Measurements from ENCODE around the gene SYCE1. TPM values are rescaled to one million over a fixed set of nuclear protein-coding genes. Genes with fewer than 3 reads are reported as not detected.

The SYCE1 gene
- total and polyA plus RNA-seq, 4 donors = 0.33 to 5.4 (median 2.1) TPM; not detected in 1

DNA sequence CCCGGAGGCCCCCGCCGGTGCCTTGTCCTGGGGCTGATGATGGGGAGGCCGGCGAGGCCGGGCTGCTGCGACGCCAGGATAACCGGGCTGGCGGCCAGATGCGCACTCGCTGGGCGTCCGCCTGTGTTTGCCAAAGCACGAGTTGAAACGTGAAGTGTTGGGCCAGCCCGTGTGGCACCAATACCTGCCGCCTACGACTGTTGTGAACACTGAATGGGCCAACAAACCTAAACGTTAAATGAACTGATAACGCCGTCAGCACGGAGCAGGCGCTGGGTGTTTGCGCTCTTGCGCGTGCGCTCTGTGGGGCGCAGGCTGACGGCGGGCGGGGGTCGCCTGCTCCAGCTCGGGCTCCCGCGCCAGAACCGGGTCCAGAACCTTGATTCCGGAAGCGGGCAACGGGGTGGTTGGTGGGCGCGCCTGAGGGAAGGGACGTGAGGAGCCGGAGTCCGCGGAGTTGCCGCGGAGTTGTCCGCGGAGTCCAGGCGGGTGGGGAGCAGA lies 37.6 kb downstream of the SYCE1 start:
- H3K4me1 ChIP-seq (ENCODE audit: control insufficient read depth in 4 of 4, insufficient read depth in 4 of 4, low read length in 3 of 4) = peaks cover 4 to 38% (median 15%) of the 10 kb centered on the region in 4 donors
- 3% methylated on average over 51 of the region's 51 CpGs for WGBS
- peak overlapping the region; percentile 61 to 92 (median 80) for H3K4me3 ChIP-seq (ENCODE audit: low read depth in 1 of 3, low read length in 3 of 3)
- H3K27ac ChIP-seq (ENCODE audit: low read depth in 1 of 2, low read length in 2 of 2) = peak overlapping the region; percentile 76 to 77
- no peaks in the 10 kb centered on the region for H3K27me3 ChIP-seq (ENCODE audit: control insufficient read depth in 4 of 4, insufficient read depth in 4 of 4, low read length in 3 of 4)
- peaks cover 5 to 22% (median 15%) of the 10 kb centered on the region in 4 donors for H3K36me3 ChIP-seq (ENCODE audit: control insufficient read depth in 4 of 4, insufficient read depth in 3 of 4, low read depth in 1 of 4, low read length in 3 of 4)
- TF ChIP-seq HNF4G (IDR thresholded peaks at IDR 0.05) = no peak
- TF ChIP-seq FOXA1 (IDR thresholded peaks at IDR 0.05) = peak; percentile 3
- no peak for DNase-seq (ENCODE audit: low spot score)
- peaks cover 0 to 5% (median 2%) of the 10 kb centered on the region in 4 donors for H3K9me3 ChIP-seq (ENCODE audit: control insufficient read depth in 4 of 4, low read length in 3 of 4)
- peak overlapping the region; percentile 79 to 80 for H3K9ac ChIP-seq (ENCODE audit: low read depth in 1 of 2, low read length in 2 of 2)

DNA sequence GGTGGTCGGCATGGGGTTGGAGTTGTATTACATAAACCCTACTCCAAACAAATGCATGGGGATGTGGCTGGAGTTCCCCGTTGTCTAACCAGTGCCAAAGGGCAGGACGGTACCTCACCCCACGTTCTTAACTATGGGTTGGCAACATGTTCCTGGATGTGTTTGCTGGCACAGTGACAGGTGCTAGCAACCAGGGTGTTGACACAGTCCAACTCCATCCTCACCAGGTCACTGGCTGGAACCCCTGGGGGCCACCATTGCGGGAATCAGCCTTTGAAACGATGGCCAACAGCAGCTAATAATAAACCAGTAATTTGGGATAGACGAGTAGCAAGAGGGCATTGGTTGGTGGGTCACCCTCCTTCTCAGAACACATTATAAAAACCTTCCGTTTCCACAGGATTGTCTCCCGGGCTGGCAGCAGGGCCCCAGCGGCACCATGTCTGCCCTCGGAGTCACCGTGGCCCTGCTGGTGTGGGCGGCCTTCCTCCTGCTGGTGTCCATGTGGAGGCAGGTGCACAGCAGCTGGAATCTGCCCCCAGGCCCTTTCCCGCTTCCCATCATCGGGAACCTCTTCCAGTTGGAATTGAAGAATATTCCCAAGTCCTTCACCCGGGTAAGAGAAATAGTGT lies 38.3 kb downstream of the SYCE1 start, which contains the start of gene CYP2E1:
Gene CYP2E1 (plus strand): TSS at position 407 of the 632 bp plus-strand sequence. CDS start 33 bp downstream, at position 440.
- H3K27me3 ChIP-seq (ENCODE audit: control insufficient read depth in 4 of 4, insufficient read depth in 4 of 4, low read length in 3 of 4) = no peaks in the 10 kb centered on the region
- 31% methylated on average over 16 of the region's 16 CpGs for WGBS
- H3K4me1 ChIP-seq (ENCODE audit: control insufficient read depth in 4 of 4, insufficient read depth in 4 of 4, low read length in 3 of 4) = peaks cover 4 to 38% (median 17%) of the 10 kb centered on the region in 4 donors
- peak within 1 kb of the TSS; percentile 77 to 81 for H3K27ac ChIP-seq (ENCODE audit: low read depth in 1 of 2, low read length in 2 of 2)
- peak; percentile 84 for TF ChIP-seq TAF1 (conservative IDR thresholded peaks at IDR 0.05)
- TF ChIP-seq HNF4A (conservative IDR thresholded peaks at IDR 0.05) = peak; percentile 89 to 96
- TF ChIP-seq, protein P1, sequence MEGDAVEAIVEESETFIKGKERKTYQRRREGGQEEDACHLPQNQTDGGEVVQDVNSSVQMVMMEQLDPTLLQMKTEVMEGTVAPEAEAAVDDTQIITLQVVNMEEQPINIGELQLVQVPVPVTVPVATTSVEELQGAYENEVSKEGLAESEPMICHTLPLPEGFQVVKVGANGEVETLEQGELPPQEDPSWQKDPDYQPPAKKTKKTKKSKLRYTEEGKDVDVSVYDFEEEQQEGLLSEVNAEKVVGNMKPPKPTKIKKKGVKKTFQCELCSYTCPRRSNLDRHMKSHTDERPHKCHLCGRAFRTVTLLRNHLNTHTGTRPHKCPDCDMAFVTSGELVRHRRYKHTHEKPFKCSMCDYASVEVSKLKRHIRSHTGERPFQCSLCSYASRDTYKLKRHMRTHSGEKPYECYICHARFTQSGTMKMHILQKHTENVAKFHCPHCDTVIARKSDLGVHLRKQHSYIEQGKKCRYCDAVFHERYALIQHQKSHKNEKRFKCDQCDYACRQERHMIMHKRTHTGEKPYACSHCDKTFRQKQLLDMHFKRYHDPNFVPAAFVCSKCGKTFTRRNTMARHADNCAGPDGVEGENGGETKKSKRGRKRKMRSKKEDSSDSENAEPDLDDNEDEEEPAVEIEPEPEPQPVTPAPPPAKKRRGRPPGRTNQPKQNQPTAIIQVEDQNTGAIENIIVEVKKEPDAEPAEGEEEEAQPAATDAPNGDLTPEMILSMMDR (IDR thresholded peaks at IDR 0.05; ENCODE audit: low read depth, low read length, missing input control) = no peak
- peak; percentile 95 to 99 for TF ChIP-seq RXRA (IDR thresholded peaks at IDR 0.05)
- peak; percentile 95 for TF ChIP-seq FOXA1 (IDR thresholded peaks at IDR 0.05)
- peak in 1 of 2 donors; percentile 70 for TF ChIP-seq GABPA (IDR thresholded peaks at IDR 0.05 in 1 of 2, conservative IDR thresholded peaks at IDR 0.05 in 1 of 2)
- TF ChIP-seq JUND (IDR thresholded peaks at IDR 0.05) = peak; percentile 64 to 66
- peak; percentile 98 for TF ChIP-seq SP1 (IDR thresholded peaks at IDR 0.05)
- TF ChIP-seq NR2F2 (IDR thresholded peaks at IDR 0.05) = peak; percentile 89
- TF ChIP-seq RAD21 (IDR thresholded peaks at IDR 0.05) = peak; percentile 2 to 25
- no peak for TF ChIP-seq HNF4G (IDR thresholded peaks at IDR 0.05)
- TF ChIP-seq, protein P2, sequence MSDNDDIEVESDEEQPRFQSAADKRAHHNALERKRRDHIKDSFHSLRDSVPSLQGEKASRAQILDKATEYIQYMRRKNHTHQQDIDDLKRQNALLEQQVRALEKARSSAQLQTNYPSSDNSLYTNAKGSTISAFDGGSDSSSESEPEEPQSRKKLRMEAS (IDR thresholded peaks at IDR 0.05) = peak; percentile 95
- peak; percentile 99 for TF ChIP-seq FOXA2 (IDR thresholded peaks at IDR 0.05)
- TF ChIP-seq, protein P3, sequence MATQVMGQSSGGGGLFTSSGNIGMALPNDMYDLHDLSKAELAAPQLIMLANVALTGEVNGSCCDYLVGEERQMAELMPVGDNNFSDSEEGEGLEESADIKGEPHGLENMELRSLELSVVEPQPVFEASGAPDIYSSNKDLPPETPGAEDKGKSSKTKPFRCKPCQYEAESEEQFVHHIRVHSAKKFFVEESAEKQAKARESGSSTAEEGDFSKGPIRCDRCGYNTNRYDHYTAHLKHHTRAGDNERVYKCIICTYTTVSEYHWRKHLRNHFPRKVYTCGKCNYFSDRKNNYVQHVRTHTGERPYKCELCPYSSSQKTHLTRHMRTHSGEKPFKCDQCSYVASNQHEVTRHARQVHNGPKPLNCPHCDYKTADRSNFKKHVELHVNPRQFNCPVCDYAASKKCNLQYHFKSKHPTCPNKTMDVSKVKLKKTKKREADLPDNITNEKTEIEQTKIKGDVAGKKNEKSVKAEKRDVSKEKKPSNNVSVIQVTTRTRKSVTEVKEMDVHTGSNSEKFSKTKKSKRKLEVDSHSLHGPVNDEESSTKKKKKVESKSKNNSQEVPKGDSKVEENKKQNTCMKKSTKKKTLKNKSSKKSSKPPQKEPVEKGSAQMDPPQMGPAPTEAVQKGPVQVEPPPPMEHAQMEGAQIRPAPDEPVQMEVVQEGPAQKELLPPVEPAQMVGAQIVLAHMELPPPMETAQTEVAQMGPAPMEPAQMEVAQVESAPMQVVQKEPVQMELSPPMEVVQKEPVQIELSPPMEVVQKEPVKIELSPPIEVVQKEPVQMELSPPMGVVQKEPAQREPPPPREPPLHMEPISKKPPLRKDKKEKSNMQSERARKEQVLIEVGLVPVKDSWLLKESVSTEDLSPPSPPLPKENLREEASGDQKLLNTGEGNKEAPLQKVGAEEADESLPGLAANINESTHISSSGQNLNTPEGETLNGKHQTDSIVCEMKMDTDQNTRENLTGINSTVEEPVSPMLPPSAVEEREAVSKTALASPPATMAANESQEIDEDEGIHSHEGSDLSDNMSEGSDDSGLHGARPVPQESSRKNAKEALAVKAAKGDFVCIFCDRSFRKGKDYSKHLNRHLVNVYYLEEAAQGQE (IDR thresholded peaks at IDR 0.05) = peak; percentile 95
- TF ChIP-seq YY1 (IDR thresholded peaks at IDR 0.05) = peak; percentile 96
- peak; percentile 4 to 66 for TF ChIP-seq EGR1 (IDR thresholded peaks at IDR 0.05; ENCODE audit: low read depth in 2 of 2)
- TF ChIP-seq, protein P4, sequence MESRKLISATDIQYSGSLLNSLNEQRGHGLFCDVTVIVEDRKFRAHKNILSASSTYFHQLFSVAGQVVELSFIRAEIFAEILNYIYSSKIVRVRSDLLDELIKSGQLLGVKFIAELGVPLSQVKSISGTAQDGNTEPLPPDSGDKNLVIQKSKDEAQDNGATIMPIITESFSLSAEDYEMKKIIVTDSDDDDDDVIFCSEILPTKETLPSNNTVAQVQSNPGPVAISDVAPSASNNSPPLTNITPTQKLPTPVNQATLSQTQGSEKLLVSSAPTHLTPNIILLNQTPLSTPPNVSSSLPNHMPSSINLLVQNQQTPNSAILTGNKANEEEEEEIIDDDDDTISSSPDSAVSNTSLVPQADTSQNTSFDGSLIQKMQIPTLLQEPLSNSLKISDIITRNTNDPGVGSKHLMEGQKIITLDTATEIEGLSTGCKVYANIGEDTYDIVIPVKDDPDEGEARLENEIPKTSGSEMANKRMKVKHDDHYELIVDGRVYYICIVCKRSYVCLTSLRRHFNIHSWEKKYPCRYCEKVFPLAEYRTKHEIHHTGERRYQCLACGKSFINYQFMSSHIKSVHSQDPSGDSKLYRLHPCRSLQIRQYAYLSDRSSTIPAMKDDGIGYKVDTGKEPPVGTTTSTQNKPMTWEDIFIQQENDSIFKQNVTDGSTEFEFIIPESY (IDR thresholded peaks at IDR 0.05) = peak; percentile 94
- TF ChIP-seq, protein P5, sequence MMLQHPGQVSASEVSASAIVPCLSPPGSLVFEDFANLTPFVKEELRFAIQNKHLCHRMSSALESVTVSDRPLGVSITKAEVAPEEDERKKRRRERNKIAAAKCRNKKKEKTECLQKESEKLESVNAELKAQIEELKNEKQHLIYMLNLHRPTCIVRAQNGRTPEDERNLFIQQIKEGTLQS (IDR thresholded peaks at IDR 0.05) = peak; percentile 52
- H3K9ac ChIP-seq (ENCODE audit: low read depth in 1 of 2, low read length in 2 of 2) = peak within 1 kb of the TSS; percentile 79 to 92
- peaks cover 0 to 5% (median 2%) of the 10 kb centered on the region in 4 donors for H3K9me3 ChIP-seq (ENCODE audit: control insufficient read depth in 4 of 4, low read length in 3 of 4)
- H3K36me3 ChIP-seq (ENCODE audit: control insufficient read depth in 4 of 4, insufficient read depth in 3 of 4, low read depth in 1 of 4, low read length in 3 of 4) = peaks cover 4 to 17% (median 10%) of the 10 kb centered on the region in 4 donors
- peak within 1 kb of the TSS; percentile 61 to 92 (median 80) for H3K4me3 ChIP-seq (ENCODE audit: low read depth in 1 of 3, low read length in 3 of 3)
- DNase-seq (ENCODE audit: low spot score) = no peak

All from liver (tissue), 9 donors.